Suprapubic skin (tissue), 3 donors: ENCODE data around the gene ABCC3.

Source experiments
- CTCF ChIP-seq, 2 donors: fragments of 200-600 bp in 1 of 2; fragments of 450-650 bp in 1 of 2; sonication (generic) in 1 of 2; IDR thresholded peaks; one replicate each; pipeline ENCODE4 v1.5.1; 2016 to 2019; ENCODE audit warnings: antibody characterized with exemption in 2 of 2, mild to moderate bottlenecking in 1 of 2, moderate library complexity in 1 of 2
- EP300 ChIP-seq: sonication (generic); formaldehyde crosslinking; IDR thresholded peaks from one replicate; pipeline ENCODE4 v1.6.1; 2017; ENCODE audit warnings: antibody characterized with exemption
- POLR2A ChIP-seq, 2 donors: fragments of 450-650 bp; IDR thresholded peaks; one replicate each; pipeline ENCODE4 v1.6.1; 2017; ENCODE audit warnings: antibody characterized with exemption in 2 of 2, mild to moderate bottlenecking in 2 of 2, moderate library complexity in 2 of 2

- TF ChIP-seq CTCF (IDR thresholded peaks at IDR 0.05) (no peak), POLR2A (IDR thresholded peaks at IDR 0.05) (no peak), EP300 (no peak)
Measured at GRCh38 chr17:50602836-50603235, 31.8 kb upstream of the ABCC3 start.
